GM23338 (cell line): ENCODE measurements around the gene RPS6KA4.

Experiments
- CTCF ChIP-seq, 2 experiments: fragments of 200-600 bp in 1 of 2; sonication (generic) in 1 of 2; conservative IDR thresholded peaks; 2 replicates each; pipeline versions ENCODE4 v1.5.1 to v1.6.1; 2016 to 2017; ENCODE audit warnings: antibody characterized with exemption in 2 of 2, low read depth in 2 of 2, mild to moderate bottlenecking in 2 of 2, moderate library complexity in 1 of 2
- EZH2 ChIP-seq: fragments of 200-600 bp; sonication (generic); IDR thresholded peaks from one replicate; pipeline ENCODE4 v1.8.0; 2017; ENCODE audit warnings: antibody characterized with exemption, mild to moderate bottlenecking, low read depth; ENCODE audit not compliant: unreplicated experiment
- POLR2AphosphoS5 ChIP-seq: IDR thresholded peaks from 2 replicates; pipeline ENCODE4 v1.6.1; 2016; ENCODE audit warnings: antibody characterized with exemption, low read depth

GRCh38 chr11:64358907-64359711 lies at the start of gene RPS6KA4:
- TF ChIP-seq POLR2AphosphoS5 (peak; percentile 54), CTCF (conservative IDR thresholded peaks at IDR 0.05; ENCODE audit: low read depth in 2 of 2) (no peak), EZH2 (no peak)
